GM19372 (cell line): Measurements from ENCODE around the gene RNF17.
"Not testable (repeated sequence)": the region's sequence is repeated elsewhere in the genome, so short reads cannot be mapped to it uniquely, and the experiment has no call there.

Source experiments
- ATAC-seq: cut with Tn5 transposase; IDR thresholded peaks from one replicate; pipeline ENCODE4 v1.9.1; 2021; ENCODE audit warnings: mild to moderate bottlenecking, low read depth, moderate library complexity; ENCODE audit not compliant: unreplicated experiment

The RNF17 gene

GRCh38 chr13:24744247-24744646 lies 19.7 kb upstream of the RNF17 start:
- no peak for ATAC-seq

- ATAC-seq: no peak
Observed at GRCh38 chr13:24745516-24745860, 18.5 kb upstream of the RNF17 start.

- ATAC-seq: no peak
Observed at GRCh38 chr13:24745861-24746617, 17.9 kb upstream of the RNF17 start.

GRCh38 chr13:24746618-24747247 lies 17.2 kb upstream of the RNF17 start:
- ATAC-seq: no peak

- no peak for ATAC-seq
Observed at GRCh38 chr13:24747248-24748060, 16.5 kb upstream of the RNF17 start.

GRCh38 chr13:24748061-24748400 lies 15.9 kb upstream of the RNF17 start:
- ATAC-seq: no peak

GRCh38 chr13:24759197-24759596 lies 4.8 kb upstream of the RNF17 start:
- ATAC-seq: no peak

- no peak for ATAC-seq
Observed at GRCh38 chr13:24764276-24764630, 284 bp downstream of the RNF17 start.

- no peak for ATAC-seq
Observed at GRCh38 chr13:24777171-24777570, 13.2 kb downstream of the RNF17 start.

- no peak for ATAC-seq
Observed at GRCh38 chr13:24784319-24784718, 20.4 kb downstream of the RNF17 start.

- ATAC-seq: no peak
Observed at GRCh38 chr13:24788538-24788937, 24.6 kb downstream of the RNF17 start.

- no peak for ATAC-seq
Observed at GRCh38 chr13:24802074-24802473, 38.1 kb downstream of the RNF17 start.

GRCh38 chr13:24821207-24821606 lies 57.2 kb downstream of the RNF17 start:
- no peak for ATAC-seq

- ATAC-seq: no peak
Observed at GRCh38 chr13:24822640-24823039, 58.7 kb downstream of the RNF17 start.

- not testable (repeated sequence) for ATAC-seq
Observed at GRCh38 chr13:24823122-24823710, 59.2 kb downstream of the RNF17 start.

GRCh38 chr13:24827799-24828198 lies 63.8 kb downstream of the RNF17 start:
- ATAC-seq: no peak

GRCh38 chr13:24834902-24835510 lies 71.0 kb downstream of the RNF17 start:
- ATAC-seq: no peak

- not testable (repeated sequence) for ATAC-seq
Observed at GRCh38 chr13:24837528-24837927, 73.6 kb downstream of the RNF17 start.

- no peak for ATAC-seq
Observed at GRCh38 chr13:24842549-24843274, 78.7 kb downstream of the RNF17 start.

- ATAC-seq: no peak
Observed at GRCh38 chr13:24851546-24851945, 87.6 kb downstream of the RNF17 start.
